Suprapubic skin (tissue), 4 donors: ENCODE results near the gene OTOG. TPM values are rescaled to one million over a fixed set of nuclear protein-coding genes. Genes with fewer than 3 reads are reported as not detected.

Experiments
- DNase-seq, 2 donors: peaks; one replicate each; pipeline ENCODE4 v3.0.0-alpha.2; 2019; ENCODE audit warnings: low spot score in 2 of 2
- H3K27ac ChIP-seq: fragments of 200-600 bp; sonication (generic); one replicate; pipeline ENCODE4 v1.5.1; 2019
- H3K27me3 ChIP-seq: fragments of 200-600 bp; sonication (generic); one replicate; pipeline ENCODE4 v1.5.1; 2019
- H3K36me3 ChIP-seq: fragments of 200-600 bp; sonication (generic); one replicate; pipeline ENCODE4 v1.5.1; 2019
- H3K4me1 ChIP-seq: fragments of 200-600 bp; sonication (generic); one replicate; pipeline ENCODE4 v1.5.1; 2019
- H3K4me3 ChIP-seq: fragments of 200-600 bp; sonication (generic); one replicate; pipeline ENCODE4 v1.5.1; 2019; ENCODE audit warnings: mild to moderate bottlenecking
- H3K9me3 ChIP-seq: fragments of 200-600 bp; sonication (generic); one replicate; pipeline ENCODE4 v1.5.1; 2019
- EP300 ChIP-seq: sonication (generic); formaldehyde crosslinking; IDR thresholded peaks from one replicate; pipeline ENCODE4 v1.6.1; 2017; ENCODE audit warnings: antibody characterized with exemption
- POLR2A ChIP-seq, 2 donors: fragments of 450-650 bp; IDR thresholded peaks; one replicate each; pipeline ENCODE4 v1.6.1; 2017; ENCODE audit warnings: antibody characterized with exemption in 2 of 2, mild to moderate bottlenecking in 2 of 2, moderate library complexity in 2 of 2
- POLR2AphosphoS5 ChIP-seq, 3 donors: sonication (generic); formaldehyde crosslinking; IDR thresholded peaks; one replicate each; pipeline ENCODE4 v1.6.1; 2017; ENCODE audit warnings: antibody characterized with exemption in 3 of 3
- WGBS: methylation state at CpG from one replicate; pipeline ENCODE4 v1.1.5; 2018; 5-methylcytosine and 5-hydroxymethylcytosine counted together
- total RNA-seq, 4 donors: library from RNA; depleted of rRNA; stranded (reverse); fragments of >200 nt; gene quantifications; one replicate each; pipeline ENCODE4 v1.1.0, GENCODE V29; 2016
- TF ChIP-seq, protein P1 (sequence below), 2 donors: fragments of 200-600 bp in 1 of 2; fragments of 450-650 bp in 1 of 2; sonication (generic) in 1 of 2; IDR thresholded peaks; one replicate each; pipeline ENCODE4 v1.5.1; 2016 to 2019; ENCODE audit warnings: antibody characterized with exemption in 2 of 2, mild to moderate bottlenecking in 1 of 2, moderate library complexity in 1 of 2

The OTOG gene
- total RNA-seq, 4 donors from 2014 or later = not detected

DNA sequence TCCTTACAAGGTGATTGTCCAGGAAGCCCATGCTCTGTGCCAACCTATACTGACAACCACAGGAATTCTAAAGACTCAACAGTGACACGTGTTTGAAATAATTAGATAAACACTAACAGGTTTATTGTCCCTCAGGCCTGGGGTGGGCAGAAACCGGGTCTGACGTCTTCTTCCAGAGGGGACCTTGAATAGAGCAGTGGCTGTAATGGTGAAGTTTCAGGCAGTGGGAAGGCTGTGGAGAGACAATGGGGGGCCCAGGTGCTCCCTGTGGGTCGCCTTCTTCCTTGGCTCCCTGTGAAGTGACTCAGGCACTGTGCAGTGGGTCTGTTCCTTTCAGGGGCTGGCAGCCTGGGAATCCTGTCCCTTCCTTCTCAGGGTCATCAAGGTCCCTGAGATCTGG, 54.6 kb downstream of the OTOG start:
- no peak overlapping the region for H3K27ac ChIP-seq
- no peak for DNase-seq
- TF ChIP-seq POLR2A (IDR thresholded peaks at IDR 0.05) (no peak), POLR2AphosphoS5 (IDR thresholded peaks at IDR 0.05) (no peak), EP300 (no peak)
- TF ChIP-seq, protein P1, sequence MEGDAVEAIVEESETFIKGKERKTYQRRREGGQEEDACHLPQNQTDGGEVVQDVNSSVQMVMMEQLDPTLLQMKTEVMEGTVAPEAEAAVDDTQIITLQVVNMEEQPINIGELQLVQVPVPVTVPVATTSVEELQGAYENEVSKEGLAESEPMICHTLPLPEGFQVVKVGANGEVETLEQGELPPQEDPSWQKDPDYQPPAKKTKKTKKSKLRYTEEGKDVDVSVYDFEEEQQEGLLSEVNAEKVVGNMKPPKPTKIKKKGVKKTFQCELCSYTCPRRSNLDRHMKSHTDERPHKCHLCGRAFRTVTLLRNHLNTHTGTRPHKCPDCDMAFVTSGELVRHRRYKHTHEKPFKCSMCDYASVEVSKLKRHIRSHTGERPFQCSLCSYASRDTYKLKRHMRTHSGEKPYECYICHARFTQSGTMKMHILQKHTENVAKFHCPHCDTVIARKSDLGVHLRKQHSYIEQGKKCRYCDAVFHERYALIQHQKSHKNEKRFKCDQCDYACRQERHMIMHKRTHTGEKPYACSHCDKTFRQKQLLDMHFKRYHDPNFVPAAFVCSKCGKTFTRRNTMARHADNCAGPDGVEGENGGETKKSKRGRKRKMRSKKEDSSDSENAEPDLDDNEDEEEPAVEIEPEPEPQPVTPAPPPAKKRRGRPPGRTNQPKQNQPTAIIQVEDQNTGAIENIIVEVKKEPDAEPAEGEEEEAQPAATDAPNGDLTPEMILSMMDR (IDR thresholded peaks at IDR 0.05) = no peak
- H3K36me3 ChIP-seq = no peaks in the 10 kb centered on the region
- no peak overlapping the region for H3K4me3 ChIP-seq
- H3K4me1 ChIP-seq = no peaks in the 10 kb centered on the region
- H3K9me3 ChIP-seq = no peaks in the 10 kb centered on the region
- WGBS = 63% methylated on average over 4 of the region's 4 CpGs
- no peaks in the 10 kb centered on the region for H3K27me3 ChIP-seq

DNA sequence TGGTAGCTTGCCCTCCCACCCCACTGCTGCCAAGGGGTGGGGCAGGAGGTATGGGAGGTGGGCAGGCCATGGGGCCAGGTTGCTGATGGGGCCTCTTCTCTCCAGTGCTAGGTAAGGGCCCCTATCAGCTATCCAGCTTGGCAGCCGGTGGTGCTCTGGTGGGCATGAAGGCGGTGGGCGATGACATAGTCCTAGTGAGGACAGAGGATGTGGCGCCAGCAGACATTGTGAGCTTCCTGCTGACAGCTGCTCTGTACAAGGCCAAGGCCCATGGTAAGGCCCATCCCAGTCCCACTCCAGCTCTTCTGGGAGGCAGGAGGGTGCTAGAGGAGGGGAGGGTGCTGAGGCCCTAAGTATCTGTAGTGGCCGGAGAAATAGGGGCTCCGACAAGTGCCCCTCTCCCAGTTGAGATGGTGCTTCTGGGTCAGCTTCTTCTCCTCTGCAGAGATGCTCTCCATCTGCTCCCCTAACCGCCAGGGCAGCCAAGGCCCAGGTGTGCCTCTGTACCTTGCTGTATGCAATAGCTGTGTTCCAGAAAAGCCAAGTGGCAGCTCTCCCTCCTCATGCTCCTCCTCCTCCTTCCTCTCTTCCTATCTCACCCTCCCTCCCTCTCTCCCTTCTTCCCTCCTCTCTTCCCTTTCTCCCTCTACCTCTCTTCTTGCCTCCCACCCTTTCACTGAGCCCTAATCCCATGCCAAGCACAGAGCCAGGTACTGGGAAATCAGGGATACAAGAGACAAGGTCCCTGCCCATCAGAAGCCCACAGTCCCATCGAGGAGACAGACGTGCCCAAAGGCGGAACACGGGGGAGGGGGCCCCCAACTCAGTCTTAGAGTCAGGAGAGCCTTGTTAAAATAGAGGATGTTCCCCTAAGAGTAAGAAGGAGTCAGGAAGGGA, 55.3 kb downstream of the OTOG start:
- no peaks in the 10 kb centered on the region for H3K4me1 ChIP-seq
- no peaks in the 10 kb centered on the region for H3K9me3 ChIP-seq

DNA sequence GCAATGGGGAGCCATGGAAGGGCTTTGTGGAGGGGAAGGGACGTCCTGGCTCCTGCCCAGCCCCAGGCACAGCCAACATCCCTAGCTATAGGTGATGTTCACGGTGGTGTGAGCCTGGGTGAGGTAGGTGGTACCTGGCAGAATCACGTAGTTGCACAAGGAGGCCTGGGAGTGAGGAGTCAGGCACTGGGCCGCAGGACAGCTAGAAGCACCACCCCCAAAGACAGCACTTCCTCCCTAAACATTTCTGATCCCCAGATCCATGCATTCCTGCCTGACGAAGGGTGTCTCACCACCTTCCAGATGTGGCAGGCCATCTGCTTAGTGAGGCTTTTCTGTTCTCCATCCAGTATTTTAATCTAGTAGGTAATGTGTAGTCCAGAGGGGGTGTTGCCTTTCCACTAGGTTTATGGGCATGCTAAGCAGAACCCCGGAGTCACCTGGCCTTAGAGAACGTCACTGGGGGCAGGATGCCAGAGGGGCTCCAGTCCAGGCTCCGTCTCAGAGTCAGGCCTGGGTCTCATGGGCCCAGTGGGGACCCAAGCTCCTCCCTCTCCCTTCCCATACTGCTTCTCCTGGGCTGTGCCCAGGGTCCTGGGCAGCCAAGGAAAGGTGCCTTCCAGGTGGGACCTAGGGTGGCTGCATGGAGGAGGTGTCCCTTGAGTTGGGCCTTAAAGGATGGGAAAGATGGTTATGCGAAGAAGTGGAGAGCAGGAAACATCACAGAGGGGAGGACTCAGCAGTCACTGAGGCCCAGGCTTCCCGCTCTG, 56.2 kb downstream of the OTOG start:
- 68% methylated on average over 9 of the region's 10 CpGs for WGBS
- no peak for DNase-seq
- H3K27ac ChIP-seq = no peak overlapping the region
- TF ChIP-seq POLR2A (IDR thresholded peaks at IDR 0.05) = no peak
- TF ChIP-seq EP300 = no peak
- no peak for TF ChIP-seq POLR2AphosphoS5 (IDR thresholded peaks at IDR 0.05)
- TF ChIP-seq, protein P1 (IDR thresholded peaks at IDR 0.05) = no peak
- H3K4me1 ChIP-seq = no peaks in the 10 kb centered on the region
- H3K9me3 ChIP-seq = no peaks in the 10 kb centered on the region
- H3K4me3 ChIP-seq = no peak overlapping the region
- H3K27me3 ChIP-seq = no peaks in the 10 kb centered on the region
- no peaks in the 10 kb centered on the region for H3K36me3 ChIP-seq

More for the DNA sequence above, 55.3 kb downstream of the OTOG start:
- no peak overlapping the region for H3K27ac ChIP-seq
- H3K4me3 ChIP-seq = no peak overlapping the region
- WGBS = 87% methylated on average over 8 of the region's 11 CpGs
- H3K27me3 ChIP-seq = no peaks in the 10 kb centered on the region
- TF ChIP-seq, protein P1 (IDR thresholded peaks at IDR 0.05) = no peak
- TF ChIP-seq POLR2A (IDR thresholded peaks at IDR 0.05) = no peak
- no peak for TF ChIP-seq POLR2AphosphoS5 (IDR thresholded peaks at IDR 0.05)
- TF ChIP-seq EP300 = no peak
- H3K36me3 ChIP-seq = no peaks in the 10 kb centered on the region
- no peak for DNase-seq

DNA sequence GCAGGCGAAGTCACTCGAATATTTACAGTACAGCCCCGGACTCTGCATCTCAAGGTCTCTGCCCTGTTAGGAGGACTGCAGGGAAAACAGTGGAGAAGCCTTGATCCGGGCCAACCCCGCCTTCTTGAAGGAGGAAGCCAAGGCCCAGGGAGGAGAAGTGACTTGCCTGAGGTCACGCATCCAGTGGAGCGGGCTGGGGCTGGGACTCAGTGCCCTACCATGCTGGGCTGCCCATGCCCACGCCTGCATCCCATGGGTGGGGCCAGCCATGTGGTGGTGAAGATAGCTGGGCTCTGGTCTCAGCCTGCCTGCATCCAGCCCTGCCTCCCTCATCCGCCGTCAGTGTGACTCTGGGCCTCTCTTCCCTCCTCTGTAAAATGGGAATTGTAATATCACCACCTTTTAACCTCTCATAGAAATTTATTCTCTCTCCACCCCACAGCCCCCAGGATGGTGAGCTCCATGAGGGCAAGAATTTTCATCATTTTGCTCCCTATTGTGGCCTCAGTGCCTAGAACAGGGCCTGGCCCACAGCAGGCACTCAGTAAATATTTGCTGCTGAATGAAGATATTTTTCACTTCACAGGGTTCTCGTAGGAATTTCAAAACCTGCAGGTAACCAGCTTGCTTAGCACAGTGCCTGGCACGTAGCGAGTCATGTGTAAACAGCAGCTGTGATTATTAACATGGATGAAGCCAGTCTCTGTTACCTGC, 57.3 kb downstream of the OTOG start:
- H3K27ac ChIP-seq = no peak overlapping the region
- H3K36me3 ChIP-seq = no peaks in the 10 kb centered on the region
- no peak for DNase-seq
- WGBS = 71% methylated on average over 12 of the region's 13 CpGs
- no peaks in the 10 kb centered on the region for H3K4me1 ChIP-seq
- H3K4me3 ChIP-seq = no peak overlapping the region
- H3K27me3 ChIP-seq = no peaks in the 10 kb centered on the region
- H3K9me3 ChIP-seq = no peaks in the 10 kb centered on the region
- TF ChIP-seq POLR2AphosphoS5 (IDR thresholded peaks at IDR 0.05) = no peak

DNA sequence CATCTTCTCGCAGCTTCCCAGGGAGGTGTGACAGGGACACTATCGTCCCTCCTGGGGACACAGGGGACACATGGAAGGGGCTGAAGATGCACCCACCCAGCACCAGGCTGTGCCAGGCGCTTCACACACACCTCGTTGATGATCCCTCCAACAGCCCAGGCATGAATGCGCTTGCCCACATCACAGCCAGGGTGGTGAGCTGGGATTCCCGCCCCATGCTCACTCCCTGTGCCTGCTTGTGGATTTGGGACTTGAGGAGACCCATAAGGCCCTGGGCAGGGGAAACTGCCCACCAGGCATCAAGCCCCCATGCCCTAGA, 57.8 kb downstream of the OTOG start:
- H3K9me3 ChIP-seq = no peaks in the 10 kb centered on the region
- DNase-seq = no peak
- no peaks in the 10 kb centered on the region for H3K27me3 ChIP-seq
- WGBS = 64% methylated on average over 3 of the region's 6 CpGs
- H3K36me3 ChIP-seq = no peaks in the 10 kb centered on the region
- H3K4me1 ChIP-seq = no peaks in the 10 kb centered on the region
- no peak overlapping the region for H3K27ac ChIP-seq
- no peak for TF ChIP-seq EP300
- TF ChIP-seq, protein P1 (IDR thresholded peaks at IDR 0.05) = no peak
- TF ChIP-seq POLR2A (IDR thresholded peaks at IDR 0.05) = no peak
- no peak for TF ChIP-seq POLR2AphosphoS5 (IDR thresholded peaks at IDR 0.05)
- no peak overlapping the region for H3K4me3 ChIP-seq
